IPS-NIHi11 (cell line): ENCODE results near the gene GLE1.

ENCODE experiments used
- DNase-seq: peaks from one replicate; pipeline ENCODE4 v3.0.0; 2012; ENCODE audit warnings: mixed read lengths, low spot score

GLE1 gene

DNA sequence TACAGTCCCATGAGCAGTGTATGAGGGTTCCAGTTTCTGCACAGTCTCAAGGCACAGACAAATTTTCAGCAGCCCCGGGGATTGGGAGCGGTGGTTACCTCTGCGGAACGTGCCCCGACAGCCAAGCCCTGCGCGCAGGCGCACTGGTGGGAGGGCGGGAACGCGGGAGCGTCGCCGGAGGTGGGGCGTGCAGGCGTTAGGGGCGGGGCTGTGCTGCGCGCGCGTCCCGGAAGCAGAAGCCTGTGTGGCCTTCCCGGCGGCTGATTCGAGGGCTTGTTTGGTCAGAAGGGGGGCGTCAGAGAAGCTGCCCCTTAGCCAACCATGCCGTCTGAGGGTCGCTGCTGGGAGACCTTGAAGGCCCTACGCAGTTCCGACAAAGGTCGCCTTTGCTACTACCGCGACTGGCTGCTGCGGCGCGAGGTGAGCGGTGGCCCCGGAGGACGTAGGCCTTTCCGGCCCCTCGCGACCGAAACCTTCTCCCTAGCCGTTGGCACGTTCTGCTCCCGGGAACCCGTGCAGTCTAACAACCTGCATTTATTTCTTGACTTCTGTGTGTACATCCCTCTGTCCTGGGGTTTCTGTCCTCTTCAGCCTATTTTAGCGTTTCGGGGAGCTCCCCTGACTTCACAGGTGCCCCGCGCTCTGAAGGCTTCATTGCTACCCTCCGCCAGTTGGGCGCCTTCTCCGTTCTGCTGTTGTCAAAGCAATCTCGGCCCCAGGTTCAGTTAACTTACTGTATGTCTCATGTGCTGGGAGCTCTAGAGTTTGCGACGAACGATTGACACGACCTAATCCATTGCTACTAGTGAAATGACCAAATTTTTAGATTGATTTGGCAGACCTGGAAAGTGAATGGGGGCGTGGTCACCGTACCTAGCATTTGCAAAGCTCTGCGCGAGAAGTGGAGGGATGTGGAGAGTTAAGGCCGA is at the start of gene GLE1:
TSS of gene GLE1 (plus strand) at position 235 of the 929 bp plus-strand sequence. CDS start at position 322, 87 bp downstream.
- peak; percentile 100 for DNase-seq

DNA sequence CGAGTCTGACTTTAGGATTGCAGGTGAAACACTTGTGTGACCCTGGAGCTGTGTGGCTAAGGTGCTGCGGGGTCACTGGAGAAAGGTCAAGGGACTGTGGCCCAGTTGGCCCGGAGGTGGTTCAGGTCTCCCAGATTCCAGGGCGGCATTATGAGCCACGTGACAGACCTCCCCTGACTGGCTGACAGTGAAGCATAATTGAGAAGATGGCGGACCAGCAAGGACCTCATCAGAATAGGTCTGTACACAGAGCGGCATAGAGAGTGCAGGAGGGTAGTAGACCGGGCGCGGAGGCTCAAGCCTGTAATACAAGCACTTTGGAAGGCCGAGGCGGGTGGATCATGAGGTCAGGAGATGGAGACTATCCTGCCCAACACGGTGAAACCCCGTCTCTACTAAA is 49.5 kb upstream of the GLE1 start:
- no peak for DNase-seq

GRCh38 chr9:128455849-128456612 is 48.5 kb upstream of the GLE1 start, which contains the start of gene ODF2:
ODF2 (plus strand) TSS chr9:128456006; CDS start chr9:128456092, 86 bp downstream.
- peak; percentile 100 for DNase-seq

GRCh38 chr9:128456613-128457061 is 47.9 kb upstream of the GLE1 start:
- DNase-seq: peak; percentile 93

GRCh38 chr9:128457207-128457606 is 47.3 kb upstream of the GLE1 start:
- peak; percentile 37 for DNase-seq

DNA sequence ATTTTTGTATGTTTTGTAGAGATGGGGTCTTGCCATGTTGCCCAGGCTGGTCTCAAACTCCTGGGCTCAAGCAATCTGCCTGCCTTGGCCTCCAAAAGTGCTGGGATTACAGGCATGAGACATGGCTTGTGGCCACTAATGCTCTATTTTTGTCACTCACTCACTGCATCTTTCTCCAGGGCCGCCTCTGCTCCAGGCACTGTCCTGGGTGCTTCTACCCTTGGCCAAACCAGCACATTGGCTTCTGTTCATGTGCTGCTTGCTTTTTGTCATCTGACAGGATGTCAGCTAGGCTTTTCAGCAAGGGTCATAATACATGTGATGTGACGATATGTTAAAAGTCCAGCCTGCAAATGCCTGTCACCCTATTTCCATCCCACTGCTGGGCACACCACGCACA is 45.5 kb upstream of the GLE1 start:
- DNase-seq: no peak

DNA sequence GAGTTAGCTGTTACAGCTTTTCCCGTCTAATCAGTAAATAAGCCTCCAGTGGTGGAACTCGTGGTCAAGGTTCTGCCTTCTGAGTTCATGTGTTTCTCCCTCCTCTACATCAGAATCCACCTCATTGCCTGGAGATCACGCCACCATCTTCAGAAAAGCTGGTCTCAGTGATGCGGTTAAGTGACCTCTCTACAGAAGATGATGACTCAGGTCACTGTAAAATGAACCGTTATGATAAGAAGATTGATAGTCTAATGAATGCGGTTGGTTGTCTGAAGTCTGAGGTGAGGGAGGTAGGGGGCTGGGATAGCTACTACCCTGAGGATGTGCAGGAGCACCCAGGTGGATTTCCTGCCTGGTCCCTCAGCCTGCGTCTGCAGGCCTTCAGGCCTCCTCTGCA is 35.4 kb upstream of the GLE1 start:
- DNase-seq: no peak

DNA sequence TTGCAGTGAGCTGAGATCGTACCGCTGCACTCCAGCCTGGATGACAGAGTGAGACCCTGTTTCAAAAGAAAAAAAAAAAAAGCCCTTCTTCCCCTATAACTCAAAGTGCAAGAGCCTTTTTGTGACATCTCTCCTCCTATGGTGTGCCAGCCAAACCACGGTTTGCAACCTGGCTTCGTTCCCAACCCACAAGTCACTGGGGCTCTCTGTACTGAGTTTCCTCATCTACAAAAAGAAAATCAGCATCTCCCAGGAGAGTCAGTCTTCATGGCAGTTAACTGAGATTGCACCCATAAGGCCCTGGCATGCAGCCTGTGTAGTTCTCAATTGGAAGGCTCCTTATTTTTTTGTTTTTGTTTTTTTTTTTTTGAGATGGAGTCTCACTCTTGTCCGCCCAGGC is 34.0 kb upstream of the GLE1 start:
- DNase-seq: no peak

DNA sequence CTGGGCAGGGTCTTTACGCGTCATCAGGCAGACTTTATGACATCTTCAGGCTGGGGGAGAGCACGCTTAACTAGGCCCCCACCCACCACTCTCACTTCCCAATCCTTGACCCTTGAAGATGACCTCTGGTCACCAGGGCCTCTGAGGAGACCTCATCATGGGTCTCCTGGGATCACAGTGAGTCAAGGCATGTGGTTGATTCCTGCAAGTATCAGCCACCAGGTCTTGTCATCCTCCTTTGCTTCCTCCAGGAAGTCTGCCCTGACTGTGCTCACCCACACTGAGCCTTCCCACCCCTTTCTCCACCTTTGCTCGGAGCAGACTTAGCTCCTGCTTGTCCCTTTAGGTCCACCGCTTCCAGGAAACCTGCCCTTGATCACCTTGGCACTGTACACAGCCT is 31.4 kb upstream of the GLE1 start:
- no peak for DNase-seq

DNA sequence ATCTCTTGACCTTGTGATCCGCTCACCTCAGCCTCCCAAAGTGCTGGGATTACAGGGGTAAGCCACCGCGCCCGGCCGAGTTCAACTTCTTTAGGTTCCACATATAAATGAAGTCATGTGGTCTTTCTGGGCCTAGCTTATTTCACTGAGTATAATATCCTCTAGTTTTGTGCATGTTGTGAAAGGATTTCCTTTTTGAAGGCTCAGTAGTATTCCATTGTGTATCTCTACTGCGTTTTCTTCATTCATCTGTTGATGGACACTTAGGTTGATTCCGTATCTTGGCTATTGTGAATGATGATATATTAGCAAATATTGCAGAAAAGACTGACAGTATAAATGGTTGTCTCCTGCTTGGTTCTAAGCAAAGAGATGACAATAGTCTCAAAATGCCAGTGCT is 28.7 kb upstream of the GLE1 start:
- no peak for DNase-seq

DNA sequence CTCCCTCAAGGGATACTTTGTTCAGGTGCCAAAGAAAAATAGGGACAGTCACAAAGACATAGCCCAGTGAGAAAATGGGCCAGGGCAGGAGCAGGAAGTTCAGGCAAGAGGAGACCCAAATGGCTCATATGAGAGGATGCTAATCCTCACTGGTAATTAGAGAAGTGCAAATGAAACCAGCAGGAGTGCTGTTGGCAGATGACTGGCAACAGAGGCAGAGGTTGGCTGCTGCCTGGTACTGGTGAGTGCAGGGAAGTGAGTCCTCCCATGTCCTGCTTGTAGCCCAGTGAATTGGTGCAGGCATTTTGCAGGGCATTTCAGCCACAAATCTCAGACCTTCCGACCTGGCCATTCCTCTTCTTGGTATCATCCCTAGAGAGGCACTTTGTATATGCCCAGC is 25.3 kb upstream of the GLE1 start:
- DNase-seq: no peak

DNA sequence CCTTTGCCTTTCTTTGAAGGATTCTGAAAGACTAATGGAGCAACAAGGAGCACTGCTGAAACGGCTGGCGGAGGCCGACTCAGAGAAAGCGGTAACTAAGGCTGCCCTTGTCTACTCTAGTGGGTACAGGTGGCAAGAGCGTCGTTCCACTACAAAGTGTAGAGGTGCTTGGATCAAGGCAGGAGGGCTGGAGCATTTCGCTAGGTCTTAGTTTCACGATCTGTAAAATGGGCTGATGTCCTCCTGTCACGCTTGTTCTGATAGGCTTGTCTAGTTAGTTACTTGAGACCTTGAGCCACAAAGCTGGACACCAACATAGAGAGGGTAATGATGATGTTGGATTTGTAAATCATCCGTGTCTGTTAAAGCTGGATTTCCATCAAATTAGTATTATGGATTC is 23.0 kb upstream of the GLE1 start:
- DNase-seq: no peak

GRCh38 chr9:128482186-128482585 is 22.3 kb upstream of the GLE1 start:
- no peak for DNase-seq

DNA sequence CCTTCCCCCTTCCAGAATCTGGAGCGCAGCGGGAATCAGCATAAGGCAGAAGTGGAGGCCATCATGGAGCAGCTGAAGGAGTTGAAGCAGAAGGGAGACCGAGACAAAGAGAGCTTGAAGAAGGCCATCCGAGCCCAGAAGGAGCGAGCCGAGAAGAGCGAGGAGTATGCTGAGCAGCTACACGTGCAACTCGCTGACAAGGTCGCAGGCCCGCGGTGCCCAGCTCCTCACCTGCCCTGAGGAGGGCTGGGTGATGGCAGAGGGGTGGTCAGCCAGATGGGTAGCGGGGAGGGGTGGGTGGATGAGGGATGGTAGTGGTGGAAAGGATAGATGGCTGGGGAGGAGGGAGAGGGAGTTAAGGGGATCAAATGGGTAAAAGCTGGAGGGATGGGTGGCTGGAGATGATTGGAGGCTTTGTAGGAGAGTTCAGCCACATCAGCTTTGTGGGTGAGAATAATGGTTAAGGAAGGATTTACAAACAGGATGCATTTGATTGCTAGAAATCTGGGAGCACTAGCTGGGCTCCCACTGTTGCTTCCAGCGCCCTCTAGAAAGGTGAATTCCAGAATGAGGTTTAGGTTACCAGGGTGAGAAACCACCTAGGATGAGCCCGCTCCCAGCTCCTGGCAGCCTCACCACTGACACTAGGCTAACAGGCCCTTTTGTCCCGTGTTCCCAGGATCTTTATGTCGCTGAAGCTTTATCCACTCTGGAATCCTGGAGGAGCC is 19.7 kb upstream of the GLE1 start:
- DNase-seq: no peak

DNA sequence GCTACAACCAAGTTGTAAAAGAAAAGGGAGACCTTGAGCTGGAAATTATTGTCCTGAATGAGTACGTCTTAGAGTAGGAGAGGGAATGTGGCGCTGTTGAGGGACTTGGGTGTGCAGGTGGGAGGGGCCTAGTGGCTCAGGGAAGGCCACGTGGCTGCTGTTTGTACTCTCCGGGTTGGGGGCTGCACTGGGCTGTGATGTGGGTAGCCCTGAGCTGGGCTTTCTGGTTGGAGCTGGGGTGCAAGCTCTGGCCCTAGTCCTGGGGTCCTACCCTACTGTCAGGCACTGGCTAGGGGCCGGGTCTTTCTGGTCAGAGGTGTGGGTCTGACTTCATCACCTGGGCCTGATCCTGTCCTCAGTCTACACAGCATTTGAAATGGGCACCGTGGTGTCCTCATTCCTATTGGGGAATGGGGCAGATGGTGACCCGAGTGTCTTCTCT is 19.1 kb upstream of the GLE1 start:
- DNase-seq: no peak

DNA sequence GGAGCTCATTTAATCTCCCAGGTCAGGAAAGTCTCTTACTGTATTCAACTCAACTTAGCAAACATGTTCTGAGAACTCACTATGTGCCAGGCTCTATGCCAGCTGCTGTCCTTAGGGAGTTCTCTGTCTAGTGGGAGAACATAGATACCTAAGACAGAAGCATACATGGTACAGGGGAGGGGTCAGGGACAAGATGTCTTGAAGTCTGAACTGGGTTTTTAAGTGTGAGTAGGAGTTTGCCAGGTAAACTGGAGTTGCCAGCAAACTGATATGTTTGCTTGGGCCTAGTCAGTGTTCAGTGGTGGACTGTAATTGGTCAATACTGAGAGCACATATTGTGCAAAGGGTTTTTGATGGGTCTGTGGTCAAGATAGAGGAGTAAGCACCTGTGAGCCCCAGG is 18.3 kb upstream of the GLE1 start:
- DNase-seq: no peak

DNA sequence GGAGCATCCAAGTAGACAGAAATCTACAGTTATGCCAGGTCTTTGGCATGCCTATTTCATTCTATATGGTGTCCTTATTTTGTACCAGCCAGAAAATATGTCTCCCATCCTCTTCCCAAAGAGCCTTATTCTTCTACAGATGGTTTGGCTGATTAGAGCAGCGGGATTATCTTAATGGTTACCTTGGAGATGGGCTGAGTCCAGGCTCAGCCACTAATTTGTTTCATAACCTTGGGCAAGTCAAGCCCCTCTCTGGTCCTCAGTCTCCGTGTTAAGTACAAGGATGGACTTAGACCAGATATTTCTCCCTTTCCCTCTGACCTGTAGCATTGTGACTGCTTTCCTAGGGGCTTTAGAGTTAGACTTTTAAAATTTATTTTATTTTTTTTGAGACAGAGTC is 11.1 kb upstream of the GLE1 start:
- DNase-seq: no peak

- DNase-seq: no peak
Measured at GRCh38 chr9:128494108-128494745, 10.3 kb upstream of the GLE1 start.

GRCh38 chr9:128494746-128495129 is 9.8 kb upstream of the GLE1 start:
- no peak for DNase-seq

DNA sequence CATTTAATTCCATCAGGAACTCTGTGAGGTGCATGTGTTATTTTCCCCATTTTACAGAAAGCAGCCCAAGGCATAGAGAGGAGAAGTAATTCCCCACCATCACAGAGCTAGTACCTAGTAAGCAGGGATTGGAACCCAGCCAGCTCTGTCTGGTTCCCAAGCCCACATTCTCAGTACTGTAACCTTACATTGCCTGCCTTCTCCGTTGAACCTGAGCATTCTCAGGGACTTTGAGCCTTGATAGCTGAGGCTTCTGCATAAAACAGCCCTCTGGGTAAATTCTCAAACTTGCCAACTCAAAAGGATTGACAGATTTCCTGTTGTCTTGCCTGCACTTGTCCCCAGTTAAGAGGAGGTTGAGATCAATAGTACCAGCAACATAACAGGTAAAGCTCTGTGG is 9.2 kb upstream of the GLE1 start:
- no peak for DNase-seq

GRCh38 chr9:128495804-128496417 is 8.6 kb upstream of the GLE1 start:
- no peak for DNase-seq
